H1 (cell line): ENCODE results near the gene DUSP11. TPM values are rescaled to one million over a fixed set of nuclear protein-coding genes. Genes with fewer than 3 reads are reported as not detected.

Experiments
- KDM4A ChIP-seq: IDR thresholded peaks from one replicate; pipeline ENCODE4 v1.7.1; 2012; ENCODE audit warnings: low read depth, mild to moderate bottlenecking, moderate library complexity, low read length, inconsistent platforms; ENCODE audit not compliant: severe bottlenecking
- POU5F1 ChIP-seq: IDR thresholded peaks from 2 replicates; pipeline ENCODE4 v1.6.1; 2011; ENCODE audit warnings: low read depth, mild to moderate bottlenecking, low read length, moderate library complexity
- polyA plus RNA-seq, 7 experiments: library from polyadenylated mRNA; depleted of rRNA in 3 of 7; stranded (reverse) in 5 of 7; unstranded in 2 of 7; fragments of >200 nt in 5 of 7; fragments of 200-250 nt in 2 of 7; gene quantifications; 1 replicate in 5 of 7; 2 replicates in 1 of 7; 4 replicates in 1 of 7; pipeline versions ENCODE4 v1.2.1 to v1.2.3, GENCODE V29; 2011 to 2013; ENCODE audit warnings: missing spikeins in 2 of 7, mixed read lengths in 2 of 7
- total RNA-seq: library from RNA; stranded (reverse); fragmentation: NEBNext Ultra II Directional; extraction: Animal tissue kit (Norgen Biotek cat#: 25700); gene quantifications from 2 replicates; pipeline ENCODE4 v1.2.1, GENCODE V29; 2021

Gene DUSP11
- total and polyA plus RNA-seq, 2 of the 8 experiments (the other 6 are each of a cell fraction or from before 2014, with no cell fraction given), result 12.2 to 19.1 TPM

- TF ChIP-seq POU5F1, result no peak
- TF ChIP-seq KDM4A, result no peak
Measured at GRCh38 chr2:73770725-73771124, 9.2 kb downstream of the DUSP11 start (continued).
